Measurements from ENCODE around the gene RNU1-3.

RNU1-3 gene

GRCh38 chr1:16617778-16618580 is 48.8 kb downstream of the RNU1-3 start:
- FAIRE-seq: no peak

GRCh38 chr1:16617114-16617631 is 49.6 kb downstream of the RNU1-3 start:
- no peak for FAIRE-seq

All from TTC549 (cell line).